ENCODE measurements around the gene SLC45A3.

DNA sequence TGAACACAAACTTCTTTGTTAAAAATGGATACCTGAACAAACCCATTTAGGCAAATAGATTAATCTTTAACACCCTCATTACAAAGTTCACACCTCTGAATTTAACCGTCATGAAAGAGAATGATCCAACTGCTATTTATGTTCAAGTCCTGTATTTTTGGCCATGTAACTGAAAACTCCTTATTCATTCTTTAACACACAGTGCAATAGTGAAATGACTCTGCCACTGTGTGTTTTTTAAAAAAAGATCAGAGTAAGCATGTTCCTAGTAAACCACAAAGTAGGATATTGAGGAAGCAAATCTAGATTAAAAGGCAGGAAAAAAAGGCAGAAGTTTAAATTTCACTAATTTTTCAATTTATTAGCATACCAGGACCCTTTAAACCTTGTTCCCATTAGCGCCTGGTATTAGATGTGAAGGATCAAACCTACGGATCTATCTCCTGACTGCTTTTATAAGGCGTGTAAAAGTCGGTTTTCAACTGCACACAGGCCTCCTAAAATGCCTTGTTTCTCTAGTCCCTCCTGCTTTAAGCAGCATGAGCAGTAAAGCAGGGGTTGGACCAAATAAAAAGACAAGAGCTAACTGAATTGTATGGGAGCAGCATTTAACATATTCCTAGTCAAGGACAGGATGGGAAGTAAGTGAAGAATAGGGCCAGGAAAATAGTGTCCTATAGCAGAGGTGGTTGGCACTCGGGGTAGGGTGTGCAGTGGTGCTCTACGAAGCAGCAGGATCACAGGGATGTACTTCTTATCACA, 36.2 kb upstream of the SLC45A3 start:
- TF ChIP-seq POLR2A (IDR thresholded peaks at IDR 0.05; ENCODE audit: borderline replicate concordance, extremely low read depth, insufficient read depth, insufficient read length) (no peak), SP1 (IDR thresholded peaks at IDR 0.05; ENCODE audit: low read depth) (no peak), JUND (IDR thresholded peaks at IDR 0.05) (no peak), ZNF274 (IDR thresholded peaks at IDR 0.05; ENCODE audit: low read depth, low read length) (no peak), ZFX (IDR thresholded peaks at IDR 0.05) (no peak), POLR2AphosphoS5 (IDR thresholded peaks at IDR 0.05; ENCODE audit: low read depth, low read length) (no peak), EZH2phosphoT487 (IDR thresholded peaks at IDR 0.05; ENCODE audit: borderline replicate concordance) (no peak), RAD21 (IDR thresholded peaks at IDR 0.05; ENCODE audit: low read depth) (no peak), YY1 (IDR thresholded peaks at IDR 0.05; ENCODE audit: extremely low read depth, insufficient replicate concordance, low read depth, low read length) (no peak), ELF1 (IDR thresholded peaks at IDR 0.05; ENCODE audit: borderline replicate concordance, low read depth) (no peak)
- TF ChIP-seq, protein P1, sequence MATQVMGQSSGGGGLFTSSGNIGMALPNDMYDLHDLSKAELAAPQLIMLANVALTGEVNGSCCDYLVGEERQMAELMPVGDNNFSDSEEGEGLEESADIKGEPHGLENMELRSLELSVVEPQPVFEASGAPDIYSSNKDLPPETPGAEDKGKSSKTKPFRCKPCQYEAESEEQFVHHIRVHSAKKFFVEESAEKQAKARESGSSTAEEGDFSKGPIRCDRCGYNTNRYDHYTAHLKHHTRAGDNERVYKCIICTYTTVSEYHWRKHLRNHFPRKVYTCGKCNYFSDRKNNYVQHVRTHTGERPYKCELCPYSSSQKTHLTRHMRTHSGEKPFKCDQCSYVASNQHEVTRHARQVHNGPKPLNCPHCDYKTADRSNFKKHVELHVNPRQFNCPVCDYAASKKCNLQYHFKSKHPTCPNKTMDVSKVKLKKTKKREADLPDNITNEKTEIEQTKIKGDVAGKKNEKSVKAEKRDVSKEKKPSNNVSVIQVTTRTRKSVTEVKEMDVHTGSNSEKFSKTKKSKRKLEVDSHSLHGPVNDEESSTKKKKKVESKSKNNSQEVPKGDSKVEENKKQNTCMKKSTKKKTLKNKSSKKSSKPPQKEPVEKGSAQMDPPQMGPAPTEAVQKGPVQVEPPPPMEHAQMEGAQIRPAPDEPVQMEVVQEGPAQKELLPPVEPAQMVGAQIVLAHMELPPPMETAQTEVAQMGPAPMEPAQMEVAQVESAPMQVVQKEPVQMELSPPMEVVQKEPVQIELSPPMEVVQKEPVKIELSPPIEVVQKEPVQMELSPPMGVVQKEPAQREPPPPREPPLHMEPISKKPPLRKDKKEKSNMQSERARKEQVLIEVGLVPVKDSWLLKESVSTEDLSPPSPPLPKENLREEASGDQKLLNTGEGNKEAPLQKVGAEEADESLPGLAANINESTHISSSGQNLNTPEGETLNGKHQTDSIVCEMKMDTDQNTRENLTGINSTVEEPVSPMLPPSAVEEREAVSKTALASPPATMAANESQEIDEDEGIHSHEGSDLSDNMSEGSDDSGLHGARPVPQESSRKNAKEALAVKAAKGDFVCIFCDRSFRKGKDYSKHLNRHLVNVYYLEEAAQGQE (IDR thresholded peaks at IDR 0.05; ENCODE audit: low read depth): no peak
- TF ChIP-seq, protein P2, sequence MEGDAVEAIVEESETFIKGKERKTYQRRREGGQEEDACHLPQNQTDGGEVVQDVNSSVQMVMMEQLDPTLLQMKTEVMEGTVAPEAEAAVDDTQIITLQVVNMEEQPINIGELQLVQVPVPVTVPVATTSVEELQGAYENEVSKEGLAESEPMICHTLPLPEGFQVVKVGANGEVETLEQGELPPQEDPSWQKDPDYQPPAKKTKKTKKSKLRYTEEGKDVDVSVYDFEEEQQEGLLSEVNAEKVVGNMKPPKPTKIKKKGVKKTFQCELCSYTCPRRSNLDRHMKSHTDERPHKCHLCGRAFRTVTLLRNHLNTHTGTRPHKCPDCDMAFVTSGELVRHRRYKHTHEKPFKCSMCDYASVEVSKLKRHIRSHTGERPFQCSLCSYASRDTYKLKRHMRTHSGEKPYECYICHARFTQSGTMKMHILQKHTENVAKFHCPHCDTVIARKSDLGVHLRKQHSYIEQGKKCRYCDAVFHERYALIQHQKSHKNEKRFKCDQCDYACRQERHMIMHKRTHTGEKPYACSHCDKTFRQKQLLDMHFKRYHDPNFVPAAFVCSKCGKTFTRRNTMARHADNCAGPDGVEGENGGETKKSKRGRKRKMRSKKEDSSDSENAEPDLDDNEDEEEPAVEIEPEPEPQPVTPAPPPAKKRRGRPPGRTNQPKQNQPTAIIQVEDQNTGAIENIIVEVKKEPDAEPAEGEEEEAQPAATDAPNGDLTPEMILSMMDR (IDR thresholded peaks at IDR 0.05 in 2 of 3, conservative IDR thresholded peaks at IDR 0.05 in 1 of 3; ENCODE audit: borderline replicate concordance in 1 of 3, insufficient read depth in 1 of 3, low read depth in 2 of 3, low read length in 2 of 3): no peak
- TF ChIP-seq, protein P3, sequence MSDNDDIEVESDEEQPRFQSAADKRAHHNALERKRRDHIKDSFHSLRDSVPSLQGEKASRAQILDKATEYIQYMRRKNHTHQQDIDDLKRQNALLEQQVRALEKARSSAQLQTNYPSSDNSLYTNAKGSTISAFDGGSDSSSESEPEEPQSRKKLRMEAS (IDR thresholded peaks at IDR 0.05): no peak
